ENCODE measurements around the gene GPR158.

DNA sequence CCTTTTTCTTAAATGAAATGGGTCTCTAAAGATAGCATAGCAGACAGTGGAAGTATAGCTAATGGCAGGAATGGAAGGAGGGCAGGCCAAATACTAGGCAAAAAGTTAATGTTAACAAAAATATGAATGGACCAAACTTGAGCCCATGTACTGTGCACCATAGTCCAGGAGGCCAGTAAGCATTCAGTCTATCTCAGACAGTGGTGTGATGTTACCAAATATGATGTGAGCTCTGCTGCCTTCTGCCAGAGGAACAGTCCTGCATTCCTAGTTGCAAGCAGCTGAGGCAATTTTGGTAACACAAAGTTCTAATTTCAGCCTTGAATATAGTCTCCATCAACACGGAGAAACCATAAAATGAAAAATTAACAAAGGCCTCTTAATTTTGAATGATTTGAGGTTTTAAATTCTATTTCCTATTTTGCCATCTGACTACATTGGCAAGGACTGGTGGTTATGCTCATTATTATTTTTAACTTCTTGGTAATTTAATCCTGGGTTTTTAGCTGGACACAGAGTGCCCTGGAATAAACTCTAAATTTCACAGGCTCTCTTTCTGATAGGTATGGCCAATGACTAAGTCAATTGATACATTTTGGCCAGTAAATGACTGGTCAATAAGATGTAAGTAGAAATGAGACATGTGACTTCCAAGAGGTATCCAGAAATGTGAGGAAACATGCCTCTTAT lies 442.2 kb downstream of the GPR158 start:
- TF ChIP-seq EP300 (IDR thresholded peaks at IDR 0.05; ENCODE audit: borderline replicate concordance in 1 of 2, low read depth in 2 of 2, low read length in 2 of 2): no peak
- TF ChIP-seq, protein P1, sequence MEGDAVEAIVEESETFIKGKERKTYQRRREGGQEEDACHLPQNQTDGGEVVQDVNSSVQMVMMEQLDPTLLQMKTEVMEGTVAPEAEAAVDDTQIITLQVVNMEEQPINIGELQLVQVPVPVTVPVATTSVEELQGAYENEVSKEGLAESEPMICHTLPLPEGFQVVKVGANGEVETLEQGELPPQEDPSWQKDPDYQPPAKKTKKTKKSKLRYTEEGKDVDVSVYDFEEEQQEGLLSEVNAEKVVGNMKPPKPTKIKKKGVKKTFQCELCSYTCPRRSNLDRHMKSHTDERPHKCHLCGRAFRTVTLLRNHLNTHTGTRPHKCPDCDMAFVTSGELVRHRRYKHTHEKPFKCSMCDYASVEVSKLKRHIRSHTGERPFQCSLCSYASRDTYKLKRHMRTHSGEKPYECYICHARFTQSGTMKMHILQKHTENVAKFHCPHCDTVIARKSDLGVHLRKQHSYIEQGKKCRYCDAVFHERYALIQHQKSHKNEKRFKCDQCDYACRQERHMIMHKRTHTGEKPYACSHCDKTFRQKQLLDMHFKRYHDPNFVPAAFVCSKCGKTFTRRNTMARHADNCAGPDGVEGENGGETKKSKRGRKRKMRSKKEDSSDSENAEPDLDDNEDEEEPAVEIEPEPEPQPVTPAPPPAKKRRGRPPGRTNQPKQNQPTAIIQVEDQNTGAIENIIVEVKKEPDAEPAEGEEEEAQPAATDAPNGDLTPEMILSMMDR (IDR thresholded peaks at IDR 0.05; ENCODE audit: control extremely low read depth in 1 of 3, insufficient read depth in 1 of 3, low read depth in 1 of 3, low read length in 3 of 3): no peak
- no peak for TF ChIP-seq TAF1 (IDR thresholded peaks at IDR 0.05; ENCODE audit: low read depth, low read length)
- no peak for TF ChIP-seq POLR2A (IDR thresholded peaks at IDR 0.05; ENCODE audit: control extremely low read depth in 1 of 2, low read depth in 2 of 2, low read length in 2 of 2)
- TF ChIP-seq SRF (IDR thresholded peaks at IDR 0.05; ENCODE audit: low read depth, low read length): no peak
- no peak for TF ChIP-seq SP1 (IDR thresholded peaks at IDR 0.05; ENCODE audit: low read depth, low read length)
- no peak for TF ChIP-seq TCF12 (IDR thresholded peaks at IDR 0.05; ENCODE audit: low read depth, low read length)
- TF ChIP-seq, protein P2, sequence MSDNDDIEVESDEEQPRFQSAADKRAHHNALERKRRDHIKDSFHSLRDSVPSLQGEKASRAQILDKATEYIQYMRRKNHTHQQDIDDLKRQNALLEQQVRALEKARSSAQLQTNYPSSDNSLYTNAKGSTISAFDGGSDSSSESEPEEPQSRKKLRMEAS (IDR thresholded peaks at IDR 0.05): no peak
- no peak for TF ChIP-seq MAFK (IDR thresholded peaks at IDR 0.05; ENCODE audit: low read depth, low read length)
- no peak for TF ChIP-seq BACH1 (IDR thresholded peaks at IDR 0.05; ENCODE audit: low read length)
- TF ChIP-seq, protein P3, sequence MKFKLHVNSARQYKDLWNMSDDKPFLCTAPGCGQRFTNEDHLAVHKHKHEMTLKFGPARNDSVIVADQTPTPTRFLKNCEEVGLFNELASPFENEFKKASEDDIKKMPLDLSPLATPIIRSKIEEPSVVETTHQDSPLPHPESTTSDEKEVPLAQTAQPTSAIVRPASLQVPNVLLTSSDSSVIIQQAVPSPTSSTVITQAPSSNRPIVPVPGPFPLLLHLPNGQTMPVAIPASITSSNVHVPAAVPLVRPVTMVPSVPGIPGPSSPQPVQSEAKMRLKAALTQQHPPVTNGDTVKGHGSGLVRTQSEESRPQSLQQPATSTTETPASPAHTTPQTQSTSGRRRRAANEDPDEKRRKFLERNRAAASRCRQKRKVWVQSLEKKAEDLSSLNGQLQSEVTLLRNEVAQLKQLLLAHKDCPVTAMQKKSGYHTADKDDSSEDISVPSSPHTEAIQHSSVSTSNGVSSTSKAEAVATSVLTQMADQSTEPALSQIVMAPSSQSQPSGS (IDR thresholded peaks at IDR 0.05; ENCODE audit: low read length): no peak
- no peak for TF ChIP-seq KDM1A (IDR thresholded peaks at IDR 0.05; ENCODE audit: borderline replicate concordance, low read length)
- no peak for TF ChIP-seq PHF8 (conservative IDR thresholded peaks at IDR 0.05; ENCODE audit: low read depth, low read length)
